ENCODE data around the gene PCGF3.

Gene PCGF3

DNA sequence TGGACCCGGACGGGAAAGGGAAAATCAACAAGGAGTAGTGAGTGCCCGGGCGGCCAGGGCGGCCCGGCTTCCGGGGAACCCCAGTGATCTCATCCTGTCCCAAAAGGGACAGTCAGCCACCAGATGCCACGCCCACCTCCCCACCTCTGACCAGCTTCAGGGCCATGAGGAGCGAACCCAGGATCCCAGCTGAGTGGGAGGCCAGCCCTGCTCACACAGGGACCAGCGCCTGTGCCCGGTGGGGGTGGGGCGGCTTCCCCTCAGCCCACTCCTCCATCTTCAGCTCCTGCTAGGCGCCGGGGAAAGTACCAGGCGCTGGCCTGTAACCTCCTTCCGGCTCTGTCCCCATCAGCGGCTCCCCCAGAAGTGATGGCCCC lies 25.1 kb upstream of the PCGF3 start:
- TF ChIP-seq, protein P1, sequence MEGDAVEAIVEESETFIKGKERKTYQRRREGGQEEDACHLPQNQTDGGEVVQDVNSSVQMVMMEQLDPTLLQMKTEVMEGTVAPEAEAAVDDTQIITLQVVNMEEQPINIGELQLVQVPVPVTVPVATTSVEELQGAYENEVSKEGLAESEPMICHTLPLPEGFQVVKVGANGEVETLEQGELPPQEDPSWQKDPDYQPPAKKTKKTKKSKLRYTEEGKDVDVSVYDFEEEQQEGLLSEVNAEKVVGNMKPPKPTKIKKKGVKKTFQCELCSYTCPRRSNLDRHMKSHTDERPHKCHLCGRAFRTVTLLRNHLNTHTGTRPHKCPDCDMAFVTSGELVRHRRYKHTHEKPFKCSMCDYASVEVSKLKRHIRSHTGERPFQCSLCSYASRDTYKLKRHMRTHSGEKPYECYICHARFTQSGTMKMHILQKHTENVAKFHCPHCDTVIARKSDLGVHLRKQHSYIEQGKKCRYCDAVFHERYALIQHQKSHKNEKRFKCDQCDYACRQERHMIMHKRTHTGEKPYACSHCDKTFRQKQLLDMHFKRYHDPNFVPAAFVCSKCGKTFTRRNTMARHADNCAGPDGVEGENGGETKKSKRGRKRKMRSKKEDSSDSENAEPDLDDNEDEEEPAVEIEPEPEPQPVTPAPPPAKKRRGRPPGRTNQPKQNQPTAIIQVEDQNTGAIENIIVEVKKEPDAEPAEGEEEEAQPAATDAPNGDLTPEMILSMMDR (IDR thresholded peaks at IDR 0.05; ENCODE audit: low read depth, low read length, missing control alignments), result no peak
- peak overlapping the region; percentile 38 for H3K4me3 ChIP-seq (ENCODE audit: low read depth, low read length)
- in situ Hi-C loops (cut with HindIII; ENCODE audit: low sequenced_read_pairs), result no loop called here
- DNase-seq (ENCODE audit: low read depth), result no peak

DNA sequence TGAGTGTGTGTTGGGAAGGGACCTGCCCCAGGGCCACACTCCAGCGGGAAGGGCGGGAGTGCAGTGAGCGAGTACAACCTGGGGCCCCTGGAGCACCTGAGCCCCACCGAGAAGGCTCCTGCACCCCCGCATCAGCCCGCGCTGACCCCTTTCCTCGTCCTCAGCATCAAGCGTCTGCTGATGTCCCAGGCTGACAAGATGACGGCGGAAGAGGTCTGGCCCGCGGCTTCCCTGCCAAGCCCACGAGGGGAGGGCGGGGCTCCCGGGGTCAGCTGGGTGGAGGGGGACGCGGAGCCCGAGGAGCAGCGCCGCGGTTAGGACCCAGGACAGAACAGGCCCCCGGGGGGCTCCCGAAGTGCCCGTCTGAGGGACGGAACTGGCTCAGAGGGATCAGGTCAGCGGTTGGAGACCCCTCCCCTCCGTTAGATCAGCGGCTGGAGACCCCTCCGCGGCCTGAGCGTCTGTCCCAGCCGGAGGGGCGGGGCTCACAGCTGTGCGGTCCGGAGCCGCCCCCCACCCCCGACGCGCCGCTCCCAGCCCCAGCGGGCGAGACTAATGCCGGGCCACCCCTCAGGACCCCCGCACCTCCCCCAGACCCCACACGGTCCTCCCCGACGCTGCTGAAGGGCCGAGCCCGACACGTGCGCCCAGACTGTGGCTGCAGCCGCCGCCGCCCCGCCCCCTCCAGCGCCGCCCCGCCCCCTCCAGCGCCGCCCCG lies 24.5 kb upstream of the PCGF3 start:
- H3K4me3 ChIP-seq (ENCODE audit: low read depth, low read length), result peak overlapping the region; percentile 38
- no peak for DNase-seq (ENCODE audit: low read depth)
- in situ Hi-C loops (cut with HindIII; ENCODE audit: low sequenced_read_pairs), result no loop called here
- TF ChIP-seq, protein P1 (IDR thresholded peaks at IDR 0.05; ENCODE audit: low read depth, low read length, missing control alignments), result no peak

DNA sequence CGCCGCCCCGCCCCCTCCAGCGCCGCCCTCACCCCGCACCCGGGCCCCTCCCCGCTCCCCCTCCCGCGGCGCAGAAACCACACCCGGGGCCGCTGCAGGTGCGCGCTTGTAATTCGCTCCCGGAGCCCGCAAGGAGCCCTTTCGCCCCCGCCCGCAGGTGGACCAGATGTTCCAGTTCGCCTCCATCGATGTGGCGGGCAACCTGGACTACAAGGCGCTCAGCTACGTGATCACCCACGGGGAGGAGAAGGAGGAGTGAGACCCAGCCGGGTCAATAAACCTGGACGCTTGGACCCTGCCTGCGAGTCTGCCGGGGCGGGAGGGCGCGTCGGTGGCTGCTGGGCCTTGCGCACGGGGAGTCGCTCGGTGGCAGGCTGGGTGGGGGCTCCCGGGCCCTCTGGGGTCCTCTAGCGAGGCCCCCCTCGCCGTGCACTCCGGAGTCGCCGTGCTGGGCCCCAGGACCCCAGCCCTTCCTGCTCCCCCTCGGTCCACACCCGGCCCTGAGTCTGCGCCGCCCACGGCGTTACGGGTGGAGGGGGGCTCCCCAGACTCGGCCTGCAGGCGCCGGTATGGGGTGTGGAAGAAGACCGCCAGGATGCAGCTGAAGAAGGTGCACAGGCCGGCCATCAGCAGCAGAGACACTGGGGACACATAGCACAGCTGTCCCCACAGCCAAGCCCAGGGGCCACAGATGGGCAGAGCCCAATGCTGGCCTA lies 23.7 kb upstream of the PCGF3 start:
- TF ChIP-seq, protein P1 (IDR thresholded peaks at IDR 0.05; ENCODE audit: low read depth, low read length, missing control alignments), result no peak
- no peak for DNase-seq (ENCODE audit: low read depth)
- in situ Hi-C loops (cut with HindIII; ENCODE audit: low sequenced_read_pairs), result no loop called here
- no peak overlapping the region for H3K4me3 ChIP-seq (ENCODE audit: low read depth, low read length)

DNA sequence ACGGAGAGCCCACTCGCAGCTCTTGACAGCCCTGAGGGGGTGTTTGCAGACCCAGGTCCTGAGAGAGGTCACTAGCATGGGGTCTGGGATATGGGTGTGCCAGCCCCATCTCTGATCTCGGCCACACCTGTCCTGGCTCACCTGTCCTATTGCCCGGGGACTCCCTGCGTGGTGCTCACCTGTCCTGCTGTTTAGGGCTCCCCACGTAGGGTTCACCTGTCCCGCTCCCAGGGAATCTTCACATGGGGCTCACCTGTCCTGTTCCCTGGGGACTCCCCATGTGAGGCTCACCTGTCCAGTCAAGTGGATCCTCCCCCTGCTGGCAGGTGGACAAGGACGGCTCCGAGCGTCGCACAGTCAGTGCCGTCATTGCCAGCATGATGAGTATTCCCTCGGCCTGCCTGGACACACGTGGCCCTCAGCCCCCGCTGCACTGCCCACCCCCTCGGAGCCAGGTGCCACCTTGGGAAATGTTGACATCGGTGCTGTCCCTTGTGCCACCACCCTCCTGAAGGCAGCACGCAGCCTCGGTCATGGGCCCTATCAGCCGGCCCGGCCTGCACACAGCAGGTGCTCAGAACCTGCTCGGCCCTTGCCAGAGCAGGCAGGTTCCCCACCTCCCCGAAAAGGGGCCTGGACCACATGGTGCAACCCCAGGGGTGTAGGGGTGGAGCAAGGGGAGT lies 23.0 kb upstream of the PCGF3 start:
- in situ Hi-C loops (cut with HindIII; ENCODE audit: low sequenced_read_pairs), result no loop called here
- no peak for DNase-seq (ENCODE audit: low read depth)
- H3K4me3 ChIP-seq (ENCODE audit: low read depth, low read length), result no peak overlapping the region
- TF ChIP-seq, protein P1 (IDR thresholded peaks at IDR 0.05; ENCODE audit: low read depth, low read length, missing control alignments), result no peak

DNA sequence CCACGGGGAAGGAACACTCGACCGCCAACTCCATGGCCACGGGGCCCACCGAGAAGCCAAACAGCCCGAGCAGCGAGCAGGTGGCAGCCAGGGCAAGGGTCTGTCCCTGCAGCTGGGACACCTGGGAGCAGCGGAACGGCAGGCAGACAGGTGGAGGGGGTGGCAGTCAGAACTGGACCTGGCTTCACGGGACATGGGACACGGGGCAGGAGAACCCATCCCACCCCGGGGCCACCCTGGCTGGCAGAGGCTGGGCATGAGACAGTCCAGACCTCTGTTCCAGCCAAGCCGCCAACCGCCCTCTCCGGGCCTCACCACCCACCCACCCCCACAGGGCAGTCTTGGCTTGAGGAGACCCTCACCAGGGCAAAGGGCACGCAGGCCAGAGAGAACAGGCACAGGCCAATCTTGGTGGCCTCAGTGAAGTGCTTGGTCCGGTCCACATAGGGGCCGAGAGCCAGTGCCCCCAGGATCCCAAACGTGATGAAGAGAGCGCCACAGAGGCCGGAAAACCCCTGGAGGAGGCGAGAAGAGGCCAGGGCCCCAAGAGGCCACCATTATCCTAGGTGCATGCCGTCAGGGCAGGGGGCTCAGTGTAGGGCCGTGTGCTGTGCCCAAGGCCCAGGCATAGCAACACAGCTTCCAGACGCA lies 22.3 kb upstream of the PCGF3 start:
- in situ Hi-C loops (cut with HindIII; ENCODE audit: low sequenced_read_pairs), result no loop called here
- TF ChIP-seq, protein P1 (IDR thresholded peaks at IDR 0.05; ENCODE audit: low read depth, low read length, missing control alignments), result no peak
- H3K4me3 ChIP-seq (ENCODE audit: low read depth, low read length), result no peak overlapping the region
- no peak for DNase-seq (ENCODE audit: low read depth)

DNA sequence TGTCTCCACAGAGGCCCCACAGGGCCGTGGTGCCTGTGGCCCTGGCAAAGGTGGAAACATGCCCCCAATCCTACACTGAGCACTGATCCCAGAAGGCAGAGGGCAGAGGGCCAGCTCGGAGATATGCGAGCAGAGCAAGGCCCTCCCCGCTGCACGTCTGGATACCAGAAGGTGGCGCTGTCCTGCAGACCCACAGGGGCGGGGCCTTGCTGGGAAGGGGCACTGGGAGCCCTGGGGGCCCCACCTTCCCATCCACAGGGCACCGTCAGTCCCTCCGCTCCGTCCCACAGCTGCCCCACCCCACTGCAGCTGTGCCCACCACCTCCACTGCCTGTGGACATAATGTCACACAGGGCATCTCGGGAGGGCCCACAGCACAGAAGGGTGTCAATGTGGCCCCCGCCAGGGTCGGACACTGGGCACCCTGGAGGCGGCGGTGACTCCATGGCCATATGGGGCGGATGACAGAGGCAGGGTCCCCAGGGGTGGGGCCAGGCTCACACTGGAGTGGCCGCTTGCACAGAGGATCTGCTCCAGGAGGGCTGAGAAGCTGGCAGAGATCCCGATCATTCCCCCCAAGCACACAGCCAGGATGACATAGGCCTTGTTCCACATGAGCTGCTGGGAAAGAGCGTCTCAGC lies 21.5 kb upstream of the PCGF3 start:
- DNase-seq (ENCODE audit: low read depth), result no peak
- in situ Hi-C loops (cut with HindIII; ENCODE audit: low sequenced_read_pairs), result no loop called here
- H3K4me3 ChIP-seq (ENCODE audit: low read depth, low read length), result no peak overlapping the region
- TF ChIP-seq, protein P1 (IDR thresholded peaks at IDR 0.05; ENCODE audit: low read depth, low read length, missing control alignments), result peak; percentile 74

Measured in astrocyte of the cerebellum (primary cell).